Stimulated activated CD4-positive, alpha-beta T cell treated with anti-CD3 and anti-CD28 coated beads, Interleukin-4, amount 100 ng/mL, for 24 hours (primary cell): ENCODE results near the gene MFAP1.

Experiments used
- DNase-seq: peaks from one replicate; pipeline ENCODE4 v3.0.0-alpha.2; 2020

Gene MFAP1

GRCh38 chr15:43775411-43775965 is 49.0 kb downstream of the MFAP1 start:
- DNase-seq, result no peak

DNA sequence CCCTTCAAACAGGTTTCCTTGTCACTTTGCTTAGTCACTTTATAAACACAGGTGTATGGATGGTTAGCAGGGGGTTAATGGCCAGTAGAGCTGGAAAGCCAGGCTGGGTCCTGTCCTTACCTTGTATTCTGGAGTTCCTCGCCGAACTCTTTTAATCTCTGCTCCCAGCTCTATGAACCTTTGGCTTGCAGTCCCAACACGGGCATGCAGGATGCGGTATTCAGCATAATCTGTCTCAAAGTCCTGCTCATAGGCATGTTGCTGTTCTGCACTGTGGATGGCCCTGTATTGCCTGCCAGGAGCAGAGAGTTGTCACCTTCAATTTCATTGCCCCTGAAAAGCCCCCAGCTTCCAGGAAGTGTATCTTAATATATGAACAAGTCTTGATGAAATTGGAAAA is 50.4 kb downstream of the MFAP1 start:
- no peak for DNase-seq

DNA sequence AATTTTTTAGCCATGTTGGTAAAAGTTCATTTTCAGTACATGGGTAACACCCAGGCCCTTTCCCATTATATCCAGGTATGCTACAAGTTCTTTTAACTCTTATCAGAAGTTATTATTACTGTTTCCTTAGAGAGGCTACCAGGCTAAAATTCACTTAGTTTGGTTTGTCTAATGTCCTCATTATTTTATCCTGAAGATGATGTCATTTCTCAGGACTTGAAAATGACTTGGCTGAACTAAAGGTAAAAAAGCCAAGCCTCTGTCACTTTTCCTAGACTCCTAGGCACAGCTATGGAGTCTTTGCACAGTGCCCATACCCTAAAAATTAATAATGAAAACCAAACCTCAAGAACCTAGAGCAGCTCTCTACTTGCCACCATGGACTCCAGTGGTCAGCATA is 51.9 kb downstream of the MFAP1 start:
- DNase-seq, result no peak

GRCh38 chr15:43771816-43772215 is 52.7 kb downstream of the MFAP1 start:
- DNase-seq, result no peak

GRCh38 chr15:43769584-43770228 is 54.8 kb downstream of the MFAP1 start:
- peak; percentile 69 for DNase-seq

DNA sequence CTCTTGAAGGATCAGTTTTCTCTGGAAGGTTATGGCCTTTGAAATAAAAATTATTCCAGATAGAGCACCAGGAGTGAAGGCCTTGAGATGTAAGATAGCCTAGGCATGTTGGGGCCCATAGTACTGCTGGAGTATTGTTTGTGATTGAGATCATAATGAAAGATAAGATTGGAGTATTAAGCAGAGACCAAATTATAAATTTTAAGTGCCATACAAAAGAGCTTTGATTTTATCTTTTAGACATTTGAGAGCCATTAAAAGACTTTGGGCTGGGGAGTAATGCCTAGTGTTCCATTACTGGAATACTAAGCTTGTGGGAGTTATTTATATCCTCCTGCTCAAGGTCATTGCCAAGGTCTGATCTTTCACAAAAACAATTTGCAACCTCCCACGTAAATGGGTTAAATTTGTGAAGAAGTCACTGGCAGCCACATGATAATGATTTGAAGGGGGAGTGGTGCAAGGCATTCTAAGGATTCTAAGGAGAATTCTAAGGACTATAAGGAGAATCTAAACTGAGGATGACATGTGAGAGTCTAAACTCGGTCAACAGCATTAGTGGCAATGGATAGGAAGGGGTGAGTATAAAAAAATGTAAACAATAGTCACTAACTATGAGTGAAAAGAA is 60.6 kb downstream of the MFAP1 start:
- DNase-seq, result no peak

DNA sequence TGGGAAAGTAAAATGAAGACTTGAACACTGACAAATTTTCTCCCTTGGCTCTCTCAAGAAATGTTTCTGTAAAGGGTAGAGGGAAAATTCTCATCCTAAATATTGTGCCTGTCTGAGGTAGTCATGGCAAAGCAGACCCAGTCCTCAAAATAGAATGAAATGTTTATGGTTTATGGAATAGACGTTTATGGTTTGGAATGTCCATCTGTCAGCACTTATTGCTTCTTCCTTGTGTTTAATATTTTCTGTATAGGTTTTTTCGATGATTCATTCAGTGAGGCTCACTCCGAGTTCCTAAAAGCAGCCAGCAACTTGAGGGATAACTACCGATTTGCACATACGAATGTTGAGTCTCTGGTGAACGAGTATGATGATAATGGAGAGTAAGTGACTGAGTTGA is 61.7 kb downstream of the MFAP1 start:
- DNase-seq, result no peak
